Ramos (cell line): Measurements from ENCODE around the gene PFDN5.
"Not testable (repeated sequence)": the region's sequence is repeated elsewhere in the genome, so short reads cannot be mapped to it uniquely, and the experiment has no call there.

ENCODE experiments used
- in situ Hi-C: fragments of 300-500 bp; cut with MboI; formaldehyde crosslinking; loops from one replicate; pipeline ENCODE4 v1.14.3; 2022; ENCODE audit warnings: low sequenced_read_pairs; ENCODE audit not compliant: unreplicated experiment

PFDN5 gene

DNA sequence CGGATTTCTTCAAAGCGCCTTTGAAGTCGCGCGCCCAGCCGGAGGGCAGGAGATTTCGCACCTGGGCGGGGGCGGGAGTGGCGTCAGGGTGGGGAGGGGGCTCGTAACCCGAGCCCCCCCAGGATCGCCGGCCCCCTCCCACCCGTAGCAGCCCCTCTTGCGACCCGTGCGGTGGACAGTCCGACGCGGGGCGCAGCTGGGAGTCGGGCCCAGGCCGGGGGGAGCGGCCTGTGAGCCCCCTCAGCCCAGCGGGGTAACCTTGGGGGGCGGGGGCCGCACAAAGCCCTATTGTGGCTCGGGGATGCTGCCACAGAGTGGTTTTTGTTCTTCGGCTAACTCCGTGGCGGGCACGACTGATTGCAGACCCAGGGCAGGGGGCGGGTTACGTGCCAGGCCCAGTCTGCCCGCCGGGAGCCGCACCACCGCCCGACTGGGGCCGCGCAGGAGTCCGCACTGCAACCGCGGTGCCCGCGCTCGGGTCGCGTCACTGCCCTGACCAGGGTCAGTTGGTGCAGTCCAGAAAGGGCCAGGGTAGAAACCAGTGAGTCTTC, 30.2 kb downstream of the PFDN5 start:
- in situ Hi-C loops, result no loop called here

DNA sequence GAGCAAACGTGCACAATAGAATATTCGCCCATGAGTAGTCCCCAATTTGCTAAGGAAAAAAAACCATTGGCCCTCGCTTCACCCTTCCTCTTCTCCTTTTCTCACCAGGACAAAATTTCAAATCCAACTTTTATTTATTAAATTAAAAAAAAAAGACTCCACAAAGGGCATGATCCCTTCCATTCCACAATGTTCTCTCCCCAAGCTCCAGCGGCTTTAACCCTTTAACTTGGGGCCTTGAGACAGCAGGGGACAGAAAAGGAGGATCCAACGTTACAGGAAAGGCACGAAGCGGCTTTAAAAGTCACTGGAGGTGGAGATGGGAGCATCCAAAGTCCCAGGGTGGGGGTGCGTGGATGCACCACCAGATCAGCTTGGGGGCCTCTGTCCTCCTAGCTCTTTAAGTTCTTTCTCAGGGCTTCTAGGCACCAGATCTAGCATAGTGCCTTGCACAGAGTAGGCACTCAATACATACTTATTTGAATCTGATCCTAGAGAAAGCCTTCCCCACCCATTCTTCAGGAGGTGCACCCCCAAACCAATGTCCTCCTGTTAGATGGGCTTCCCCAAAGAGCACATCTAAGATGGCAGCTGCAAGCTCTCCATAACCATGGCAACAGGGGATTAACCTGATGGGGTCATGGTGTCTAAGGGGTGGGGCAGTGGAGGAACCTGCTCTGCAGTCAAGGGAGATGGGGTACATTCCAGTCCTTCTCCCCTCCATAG, 31.3 kb downstream of the PFDN5 start:
- in situ Hi-C loops, result no loop called here

DNA sequence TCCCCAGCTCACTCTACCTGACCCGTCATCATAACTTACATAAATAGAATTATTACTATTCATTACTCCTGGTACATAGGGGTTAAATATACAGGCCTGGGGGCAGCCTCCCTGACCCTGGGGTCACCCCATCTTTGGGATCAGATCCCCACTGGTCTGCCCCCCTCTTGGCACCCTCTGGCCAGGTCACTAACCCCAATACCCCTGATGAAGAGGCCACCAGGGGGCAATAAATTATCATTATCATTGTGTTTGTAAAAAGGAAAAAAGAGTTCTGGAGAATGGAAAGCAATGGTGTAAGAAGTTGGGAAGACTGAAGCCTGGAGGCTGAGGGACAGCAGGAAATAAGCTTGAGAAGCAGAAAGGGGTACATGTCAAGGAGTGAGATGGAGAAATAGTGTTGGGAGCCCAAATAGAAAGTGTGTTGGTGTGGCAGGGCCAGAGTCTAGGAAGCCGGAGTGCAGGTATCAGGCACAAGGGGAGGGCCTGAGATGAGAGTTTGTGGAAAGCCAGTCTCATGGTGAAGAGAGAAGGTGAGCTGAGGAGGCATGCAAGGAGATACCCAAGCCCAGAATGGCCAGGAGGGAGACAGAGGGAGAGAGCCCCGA, 32.2 kb downstream of the PFDN5 start:
- in situ Hi-C loops, result no loop called here

DNA sequence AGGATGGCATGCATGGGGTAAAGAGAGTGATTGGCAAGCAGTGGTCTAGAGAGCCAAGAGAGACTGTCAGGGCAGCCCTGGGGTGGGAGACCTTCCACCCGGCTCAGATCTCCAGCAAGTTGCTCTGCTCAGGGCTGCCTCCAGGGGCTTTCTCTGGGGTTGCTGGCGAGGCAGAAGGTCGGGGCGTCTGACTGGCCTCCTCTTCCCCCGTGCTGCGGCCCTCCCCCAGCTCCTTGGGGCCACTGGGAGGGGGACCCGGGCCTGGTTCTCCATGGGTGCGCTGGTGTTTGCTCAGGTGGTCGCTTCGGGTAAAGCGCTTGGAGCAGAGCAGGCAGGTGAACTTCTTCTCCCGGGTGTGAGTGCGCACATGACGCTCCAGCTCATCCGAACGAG, 32.7 kb downstream of the PFDN5 start:
- in situ Hi-C loops, result no loop called here

DNA sequence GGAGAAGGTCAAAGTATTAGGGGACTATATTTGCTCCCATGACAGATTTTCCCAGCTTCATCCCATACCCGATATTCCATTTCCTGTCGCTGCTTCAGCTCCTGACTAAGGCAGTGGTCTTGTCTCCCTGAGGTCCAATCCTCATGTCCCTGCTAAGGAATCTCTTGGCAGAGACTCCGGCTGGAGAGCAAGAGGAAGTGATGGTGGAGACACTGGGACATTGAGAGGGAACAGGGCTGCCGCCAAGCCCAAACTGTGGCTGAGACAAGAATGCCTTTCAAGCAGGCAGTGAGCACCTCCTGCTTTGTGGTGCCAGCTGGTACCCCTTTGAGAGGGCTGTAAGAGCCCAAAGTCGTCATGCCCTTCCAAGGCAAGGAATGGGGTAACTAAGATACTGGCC, 35.3 kb downstream of the PFDN5 start:
- in situ Hi-C loops, result no loop called here

DNA sequence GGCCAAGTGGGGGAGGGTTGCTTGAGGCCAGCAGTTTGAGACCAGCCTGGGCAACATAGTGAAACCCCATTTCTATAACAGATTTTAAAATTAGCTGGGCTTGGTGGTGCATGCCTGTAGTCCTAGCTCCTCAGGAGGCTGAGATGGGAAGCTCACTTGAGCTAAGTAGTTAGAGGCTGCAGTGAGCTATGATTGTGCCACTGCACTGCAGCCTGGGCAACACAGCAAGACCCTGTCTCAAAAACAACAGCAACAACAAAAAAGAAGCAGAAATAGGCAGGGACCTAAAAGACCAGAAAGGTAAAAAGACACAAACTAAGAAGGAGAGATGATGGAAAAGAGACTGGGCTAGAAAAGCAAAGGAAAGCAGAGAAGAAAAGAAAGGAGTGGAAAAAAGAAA, 37.0 kb downstream of the PFDN5 start:
- in situ Hi-C loops, result not testable (repeated sequence)

DNA sequence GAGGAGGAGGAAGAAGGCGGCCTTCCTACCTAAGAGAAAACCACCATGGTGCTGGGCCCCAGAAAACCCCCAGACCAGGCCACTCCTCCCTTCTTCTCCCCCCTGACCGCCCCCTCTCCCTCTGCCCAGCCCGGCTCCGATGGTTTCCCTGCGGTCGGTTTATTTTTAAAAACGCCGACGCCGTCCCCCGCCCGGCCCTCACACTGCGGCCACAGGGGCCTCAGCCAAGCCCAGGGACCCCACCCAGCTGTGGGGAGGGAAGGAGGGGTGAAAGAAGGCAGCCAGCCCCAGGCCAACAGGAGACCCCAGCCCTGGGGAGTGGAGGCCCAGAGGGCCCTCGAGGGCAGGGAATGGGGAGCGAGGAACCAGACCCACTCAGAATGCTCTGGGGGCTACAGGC, 37.4 kb downstream of the PFDN5 start:
- in situ Hi-C loops, result no loop called here

DNA sequence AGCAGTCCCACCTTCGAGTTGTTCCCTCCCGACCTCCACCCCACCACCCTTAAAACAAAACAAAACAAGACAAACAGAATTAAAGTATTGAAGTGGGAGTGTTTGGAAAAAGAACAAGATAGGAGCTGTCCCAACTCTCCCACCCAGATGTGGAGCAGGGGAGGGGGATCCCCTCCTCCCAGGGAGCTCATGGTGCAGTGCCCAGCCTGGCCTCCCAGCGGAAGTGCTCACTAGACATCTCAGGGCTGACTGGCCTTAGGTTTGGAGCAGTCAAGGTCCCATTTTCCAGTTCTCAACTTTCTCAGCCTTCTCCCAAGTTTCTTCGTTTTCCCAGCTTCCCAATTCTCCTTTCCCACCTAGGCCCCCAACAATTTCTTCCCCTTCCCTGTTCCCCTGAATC, 37.9 kb downstream of the PFDN5 start:
- in situ Hi-C loops, result no loop called here

DNA sequence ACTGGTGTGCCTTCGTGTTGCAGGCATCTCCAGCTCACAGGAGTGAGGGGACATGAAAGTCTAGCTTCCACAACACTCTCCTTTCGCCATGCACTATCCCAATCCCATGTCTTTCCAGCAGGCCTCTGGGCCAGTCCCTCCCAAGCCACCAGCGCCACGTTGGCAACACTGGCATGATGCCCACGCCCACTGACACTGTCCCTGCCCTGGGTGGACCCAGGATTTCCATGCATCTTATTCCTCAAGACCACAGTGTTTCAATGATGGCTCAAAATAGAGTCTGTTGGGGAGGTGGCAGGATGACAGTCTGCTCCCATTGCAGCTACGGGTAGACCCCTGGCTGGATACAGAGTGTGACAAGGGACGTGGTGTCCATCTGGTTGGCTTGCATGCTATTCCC, 38.5 kb downstream of the PFDN5 start:
- in situ Hi-C loops, result no loop called here

DNA sequence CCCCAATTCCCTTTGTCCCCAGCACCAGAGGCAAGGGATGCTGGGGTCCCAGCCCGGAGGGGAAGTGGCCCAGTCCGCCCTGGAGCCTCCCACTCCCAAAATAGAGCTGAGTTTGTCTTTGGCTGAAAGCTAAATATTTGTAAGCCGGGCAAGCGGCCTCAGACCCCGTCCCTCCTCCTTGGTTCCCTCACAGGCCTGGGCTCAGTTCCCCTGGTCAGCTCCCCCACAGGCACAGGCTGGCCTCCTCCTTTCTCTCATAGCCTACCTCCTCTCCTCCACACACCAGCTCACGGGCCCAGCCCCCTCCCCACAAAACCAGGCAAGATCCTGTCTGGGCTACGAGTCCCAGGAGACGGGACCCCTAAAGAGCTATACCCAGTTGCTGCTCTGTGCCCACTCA, 39.5 kb downstream of the PFDN5 start:
- in situ Hi-C loops, result no loop called here

DNA sequence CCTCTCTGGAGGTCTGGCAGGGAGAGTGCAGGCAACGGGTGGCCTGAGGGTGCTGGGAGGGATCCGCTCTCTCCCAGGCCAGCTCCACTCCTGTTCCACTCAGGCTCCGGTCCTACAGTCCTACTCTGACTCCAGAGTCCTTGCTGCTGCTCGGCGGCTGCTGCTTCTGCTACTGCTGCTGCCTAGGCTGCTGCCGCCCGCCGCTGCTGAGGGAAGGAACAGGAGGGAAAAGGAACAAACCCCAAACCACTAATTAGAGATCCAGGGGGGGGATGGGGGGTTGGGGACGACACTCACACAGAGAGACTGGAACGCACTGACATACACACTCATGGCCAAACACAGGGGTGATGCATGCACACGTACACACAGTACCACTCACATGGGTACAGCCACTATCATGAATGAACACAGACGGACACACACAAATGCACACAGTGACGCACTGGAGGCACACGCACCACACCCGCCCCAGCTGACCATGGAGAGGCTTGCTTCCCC, 40.9 kb downstream of the PFDN5 start, which contains the start of gene SP7:
TSS of gene SP7 (minus strand) at position 174 of the 501 bp plus-strand sequence. CDS start 708 bp downstream, outside the sequence.
- in situ Hi-C loops, result no loop called here

DNA sequence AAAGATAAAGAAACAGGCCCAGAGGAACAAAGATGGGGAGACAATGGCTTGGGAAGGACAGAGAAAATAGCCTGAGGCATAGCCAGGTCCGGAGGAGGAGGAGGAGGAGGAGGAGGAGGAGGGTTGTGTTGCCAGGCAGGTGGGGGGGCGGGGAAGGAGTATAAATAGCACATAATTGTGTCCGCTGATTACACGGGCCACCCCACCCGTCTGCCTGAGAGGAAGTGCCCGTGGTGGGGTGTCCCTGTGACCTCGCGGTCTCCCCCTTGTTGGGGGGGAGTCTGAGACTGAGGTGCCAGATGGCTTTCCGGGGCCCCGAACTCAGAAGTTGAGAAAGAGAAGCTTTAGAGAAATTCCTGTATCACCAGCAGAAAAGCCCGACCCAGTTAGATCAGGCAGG, 42.7 kb downstream of the PFDN5 start:
- in situ Hi-C loops, result no loop called here

DNA sequence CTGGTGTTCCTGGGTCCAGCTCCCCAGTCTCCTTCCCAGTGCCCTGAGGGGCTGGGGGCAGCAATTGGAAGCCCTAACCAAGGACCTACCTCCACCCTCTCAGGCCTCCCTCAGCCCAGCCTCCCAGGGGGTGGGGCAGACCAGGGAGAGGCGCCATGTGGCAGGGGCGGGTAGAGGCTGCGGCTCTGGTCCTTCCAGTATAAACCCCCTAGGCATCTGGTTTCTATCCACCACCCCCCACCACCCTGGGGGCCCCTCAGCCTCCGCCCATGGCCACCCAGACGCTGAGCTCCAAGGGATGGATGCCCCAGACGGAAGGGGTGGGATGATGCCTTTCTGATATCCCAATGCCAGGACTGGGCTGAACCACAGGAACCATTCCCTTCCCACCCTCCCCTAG, 43.6 kb downstream of the PFDN5 start:
- in situ Hi-C loops, result no loop called here

DNA sequence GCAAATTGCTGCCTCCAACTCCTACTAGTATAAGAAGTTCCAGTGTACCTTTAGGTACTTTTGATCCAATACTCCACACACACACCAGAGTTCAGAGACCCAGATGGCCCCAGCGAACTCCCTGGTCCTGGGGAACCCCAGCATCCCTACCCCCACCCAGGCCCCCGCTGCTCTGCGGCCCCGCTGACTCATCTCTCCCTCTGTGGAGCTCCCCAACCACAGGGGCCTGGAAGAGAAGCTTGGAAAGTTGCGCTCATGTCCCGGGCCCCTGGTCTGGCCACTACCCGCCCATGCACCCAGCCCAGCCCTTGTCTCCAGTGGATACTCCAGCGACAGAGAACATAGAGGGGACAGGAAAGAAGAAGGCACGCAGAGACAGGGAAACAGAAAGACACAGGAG, 45.1 kb downstream of the PFDN5 start:
- in situ Hi-C loops, result no loop called here

DNA sequence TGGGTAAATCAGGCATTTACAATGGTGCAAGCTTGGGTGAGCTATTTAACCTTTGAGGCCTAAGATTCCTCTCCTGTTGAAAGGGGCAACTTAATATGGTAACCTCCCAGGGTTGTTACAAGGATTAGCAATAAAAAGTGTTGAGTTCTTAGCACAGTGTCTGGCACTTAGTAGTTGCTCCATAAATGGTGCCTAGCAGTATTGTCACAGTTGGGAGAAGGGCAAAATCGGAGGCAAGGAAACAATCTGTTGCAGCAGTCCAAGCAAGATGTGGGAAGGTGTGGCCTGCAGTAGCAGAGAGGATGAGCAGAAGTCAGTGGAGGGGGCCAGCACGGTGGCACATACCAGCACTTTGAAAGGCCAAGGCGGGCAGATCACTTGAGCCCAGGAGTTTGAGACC, 48.1 kb downstream of the PFDN5 start:
- in situ Hi-C loops, result no loop called here

DNA sequence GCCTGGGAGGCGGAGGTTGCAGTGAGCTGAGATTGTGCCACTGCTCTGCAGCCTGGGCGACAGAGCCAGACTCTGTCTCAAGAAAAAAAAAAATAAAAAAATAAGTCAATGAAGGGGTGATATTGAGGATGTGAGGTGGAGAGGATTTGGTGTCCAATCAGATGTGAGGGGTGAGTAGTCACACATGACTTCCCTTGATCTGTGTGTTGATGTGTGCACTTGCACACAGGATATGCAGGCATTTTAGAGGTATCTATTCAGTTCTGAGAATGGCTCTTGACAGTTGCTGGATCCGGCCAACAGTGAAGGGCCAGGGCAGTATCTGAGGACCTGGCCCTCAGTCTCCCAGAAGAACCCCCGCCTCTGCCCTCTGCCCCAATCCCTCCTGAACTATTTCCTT, 48.6 kb downstream of the PFDN5 start:
- in situ Hi-C loops, result no loop called here

DNA sequence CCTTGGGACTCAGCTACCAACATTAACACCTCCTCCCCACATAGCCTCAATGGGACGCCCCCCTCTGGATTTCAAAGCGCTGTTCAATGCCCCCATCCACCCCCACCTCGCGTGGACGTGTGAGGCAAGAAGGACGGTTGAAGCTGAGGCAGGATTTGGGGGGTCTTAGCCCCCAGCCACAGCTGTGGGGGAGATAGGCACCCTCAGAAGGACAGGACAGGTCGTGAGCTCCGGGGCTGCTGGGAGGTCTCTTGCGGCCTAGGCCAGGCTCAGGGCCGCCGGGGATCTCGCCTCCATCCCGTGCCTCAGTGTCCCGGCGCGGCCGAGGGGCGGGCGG, 49.1 kb downstream of the PFDN5 start:
- in situ Hi-C loops, result no loop called here

DNA sequence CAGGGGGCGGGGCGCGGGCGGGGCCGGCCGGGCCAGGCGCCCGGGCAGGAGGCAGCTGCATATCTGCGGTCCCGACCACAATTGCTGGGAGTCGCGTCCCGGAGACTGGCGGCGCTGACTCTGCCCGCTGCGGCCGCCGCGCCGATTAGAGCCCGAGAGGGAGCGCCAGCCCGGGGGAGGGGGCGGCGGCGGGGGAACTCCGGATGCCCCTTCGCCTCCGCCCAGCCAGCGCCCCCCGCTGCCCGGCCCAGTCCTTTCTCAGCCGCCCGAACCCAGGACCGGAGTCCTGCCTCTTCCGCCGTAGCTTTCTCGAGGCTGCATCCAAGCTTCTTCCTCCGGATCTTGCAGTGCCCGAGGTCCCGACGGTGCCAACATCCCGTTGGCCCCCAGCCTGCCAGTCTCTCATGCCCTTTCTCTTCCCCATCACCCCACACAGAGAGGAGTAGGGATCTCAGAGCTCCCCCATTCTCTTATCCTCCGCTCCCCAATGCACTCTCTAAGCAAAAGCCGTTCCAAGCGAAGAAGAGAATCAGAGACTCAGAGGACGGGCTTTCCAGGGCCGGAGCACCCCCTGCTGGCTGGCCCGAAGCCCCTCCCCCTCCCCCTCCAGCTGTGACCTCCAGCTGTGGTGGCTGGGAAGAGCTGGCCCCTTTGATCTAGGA, 49.6 kb downstream of the PFDN5 start:
- in situ Hi-C loops, result loop anchor here (5.0 kb wide), 2 partner anchors 72 to 162 kb away; partner anchors contain the start of gene NPFF

DNA sequence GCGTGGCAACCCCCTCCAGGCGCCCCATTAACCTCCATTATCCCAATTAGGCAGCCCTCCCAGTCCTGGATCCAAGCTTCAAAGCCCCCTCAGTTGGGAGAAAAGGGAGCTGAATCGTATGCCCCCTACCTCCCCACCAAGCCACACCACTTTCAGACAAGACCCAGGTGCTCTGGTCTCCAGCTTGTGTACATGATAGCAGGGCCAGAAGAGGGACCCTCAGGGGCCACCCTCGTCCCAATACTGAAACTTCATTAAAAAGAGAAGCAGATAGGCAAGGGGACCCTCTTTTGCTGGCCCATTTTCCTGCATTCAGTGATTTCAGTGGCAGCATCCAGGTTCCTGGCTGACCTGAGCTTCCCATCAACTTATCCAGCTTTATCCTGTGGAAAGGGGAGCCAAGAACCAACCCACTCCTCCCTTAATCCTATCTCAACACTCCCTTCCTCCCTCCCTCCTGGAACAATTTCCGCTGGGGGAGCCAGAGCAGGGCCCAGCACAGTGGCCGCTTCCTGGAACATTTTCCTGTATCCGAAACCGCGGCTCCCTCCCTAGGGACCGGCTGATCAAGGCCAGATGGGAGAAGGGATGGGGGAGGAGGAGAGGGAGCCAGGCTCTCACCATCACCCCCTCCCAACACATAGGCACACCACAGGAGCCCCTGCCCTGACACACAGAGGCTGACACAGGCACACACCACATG, 50.3 kb downstream of the PFDN5 start:
- in situ Hi-C loops, result loop anchor here (5.0 kb wide), 2 partner anchors 72 to 162 kb away; partner anchors contain the start of gene NPFF

DNA sequence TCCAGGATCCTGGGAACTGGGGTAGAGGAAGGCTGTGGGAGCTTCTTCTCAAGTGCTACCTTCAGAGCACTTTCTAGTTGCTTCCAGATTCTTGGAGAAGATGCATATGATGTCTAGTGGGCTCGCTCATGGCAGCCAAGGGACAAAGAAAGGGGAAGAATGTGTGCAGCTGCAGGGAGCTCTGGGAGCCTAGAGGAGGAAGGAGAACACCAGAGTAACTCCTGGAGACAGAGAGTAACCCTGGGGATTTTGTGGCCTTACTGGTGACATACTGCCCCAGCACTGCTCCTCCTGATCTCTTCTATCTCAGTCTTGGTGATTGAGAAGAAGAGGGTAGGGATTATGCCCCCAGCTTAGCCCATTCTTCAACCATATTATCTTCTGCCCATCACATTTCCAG, 51.1 kb downstream of the PFDN5 start:
- in situ Hi-C loops, result loop anchor here (5.0 kb wide), 2 partner anchors 71 to 161 kb away; partner anchors contain the start of gene NPFF
